Astrocyte (in vitro differentiated cells and primary cell): ENCODE data around the gene HVCN1.

Experiments
- CTCF ChIP-seq: IDR thresholded peaks from 2 replicates; pipeline ENCODE4 v1.5.1; 2011; ENCODE audit warnings: low read depth, mild to moderate bottlenecking, inconsistent platforms, low read length, moderate library complexity; ENCODE audit not compliant: insufficient read depth
- EZH2 ChIP-seq: IDR thresholded peaks from 2 replicates; pipeline ENCODE4 v1.6.1; 2012; ENCODE audit warnings: mild to moderate bottlenecking, low read length, inconsistent platforms; ENCODE audit not compliant: insufficient read depth

GRCh38 chr12:110606253-110606611 is 82.7 kb downstream of the HVCN1 start:
- TF ChIP-seq CTCF (no peak), EZH2 (no peak)
